ENCODE measurements around the gene XK. TPM values are rescaled to one million over a fixed set of nuclear protein-coding genes. Genes with fewer than 3 reads are reported as not detected.

Gene XK
- total RNA-seq, 2 donors from 2014 or later: 9.3 to 9.6 TPM

DNA sequence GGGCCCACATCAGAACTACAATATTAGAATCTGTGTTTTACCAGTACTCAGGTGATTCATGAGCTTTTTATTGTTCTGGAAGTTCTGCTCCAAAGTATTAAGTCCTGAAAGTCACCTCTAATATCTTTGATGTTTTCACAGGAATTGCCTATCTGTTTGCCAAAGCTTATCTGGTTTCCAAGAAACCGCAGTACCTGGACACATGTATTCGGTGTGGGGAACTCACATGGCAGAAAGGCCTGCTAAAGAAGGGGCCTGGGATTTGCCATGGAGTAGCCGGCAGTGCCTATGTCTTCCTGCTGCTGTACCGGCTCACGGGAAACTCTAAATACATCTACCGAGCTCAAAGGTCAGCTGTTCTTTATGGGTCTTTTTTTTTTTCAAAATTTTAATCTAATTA, 18.4 kb upstream of the XK start:
- Histone ChIP-seq H3K4me3 (no peak overlapping the region), H3K27me3 (no peaks in the 10 kb centered on the region), H3K36me3 (replicated peaks in 1 of 2; ENCODE audit: insufficient read depth in 1 of 2, low read depth in 2 of 2) (no peaks in the 10 kb centered on the region), H3K9me3 (no peaks in the 10 kb centered on the region), H3K27ac (peak overlapping the region in 2 of 4 donors; percentile 36 to 52), H3K4me1 (peaks cover 6% of the 10 kb centered on the region)
- TF ChIP-seq, protein P1, sequence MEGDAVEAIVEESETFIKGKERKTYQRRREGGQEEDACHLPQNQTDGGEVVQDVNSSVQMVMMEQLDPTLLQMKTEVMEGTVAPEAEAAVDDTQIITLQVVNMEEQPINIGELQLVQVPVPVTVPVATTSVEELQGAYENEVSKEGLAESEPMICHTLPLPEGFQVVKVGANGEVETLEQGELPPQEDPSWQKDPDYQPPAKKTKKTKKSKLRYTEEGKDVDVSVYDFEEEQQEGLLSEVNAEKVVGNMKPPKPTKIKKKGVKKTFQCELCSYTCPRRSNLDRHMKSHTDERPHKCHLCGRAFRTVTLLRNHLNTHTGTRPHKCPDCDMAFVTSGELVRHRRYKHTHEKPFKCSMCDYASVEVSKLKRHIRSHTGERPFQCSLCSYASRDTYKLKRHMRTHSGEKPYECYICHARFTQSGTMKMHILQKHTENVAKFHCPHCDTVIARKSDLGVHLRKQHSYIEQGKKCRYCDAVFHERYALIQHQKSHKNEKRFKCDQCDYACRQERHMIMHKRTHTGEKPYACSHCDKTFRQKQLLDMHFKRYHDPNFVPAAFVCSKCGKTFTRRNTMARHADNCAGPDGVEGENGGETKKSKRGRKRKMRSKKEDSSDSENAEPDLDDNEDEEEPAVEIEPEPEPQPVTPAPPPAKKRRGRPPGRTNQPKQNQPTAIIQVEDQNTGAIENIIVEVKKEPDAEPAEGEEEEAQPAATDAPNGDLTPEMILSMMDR (IDR thresholded peaks at IDR 0.05): no peak
- TF ChIP-seq POLR2A (IDR thresholded peaks at IDR 0.05): no peak
- peak; percentile 20 to 42 (median 34) for DNase-seq
- peak; percentile 78 for ATAC-seq
- 15 to 30% methylated on average over 6 of the region's 6 CpGs for WGBS, 2 donors
- intact Hi-C loops (cut with DNase I): no loop called here

DNA sequence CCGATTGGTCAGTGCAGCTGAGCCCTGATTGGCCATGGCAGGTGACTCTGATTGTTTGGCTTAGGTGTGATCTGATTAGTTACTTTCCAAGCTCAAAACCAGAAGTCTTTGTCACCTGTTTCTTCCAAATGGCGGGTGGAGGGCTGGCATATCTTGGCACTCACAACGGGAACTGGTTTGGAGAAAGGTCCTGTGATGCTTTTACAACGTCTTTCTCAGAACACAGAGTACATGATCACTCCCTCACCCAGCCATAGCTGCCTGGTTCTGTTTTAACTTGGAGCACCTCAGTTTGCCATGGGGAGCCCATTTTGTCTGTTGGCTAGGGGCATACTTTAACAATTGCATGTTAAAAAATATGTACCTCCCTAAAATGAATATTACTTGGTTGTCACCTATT, 13.0 kb upstream of the XK start:
- Histone ChIP-seq H3K36me3 (replicated peaks in 1 of 2; ENCODE audit: insufficient read depth in 1 of 2, low read depth in 2 of 2) (no peaks in the 10 kb centered on the region), H3K27ac (no peak overlapping the region), H3K4me3 (no peak overlapping the region), H3K9me3 (no peaks in the 10 kb centered on the region), H3K4me1 (no peaks in the 10 kb centered on the region), H3K27me3 (no peaks in the 10 kb centered on the region)
- 31 to 68% methylated on average over 2 to 4 of the region's 4 CpGs for WGBS, 2 donors
- peak in 1 of 4 donors; percentile 6 for DNase-seq
- ATAC-seq: no peak
- intact Hi-C loops (cut with DNase I): no loop called here
- TF ChIP-seq, protein P1 (IDR thresholded peaks at IDR 0.05): no peak
- no peak for TF ChIP-seq POLR2A (IDR thresholded peaks at IDR 0.05)

DNA sequence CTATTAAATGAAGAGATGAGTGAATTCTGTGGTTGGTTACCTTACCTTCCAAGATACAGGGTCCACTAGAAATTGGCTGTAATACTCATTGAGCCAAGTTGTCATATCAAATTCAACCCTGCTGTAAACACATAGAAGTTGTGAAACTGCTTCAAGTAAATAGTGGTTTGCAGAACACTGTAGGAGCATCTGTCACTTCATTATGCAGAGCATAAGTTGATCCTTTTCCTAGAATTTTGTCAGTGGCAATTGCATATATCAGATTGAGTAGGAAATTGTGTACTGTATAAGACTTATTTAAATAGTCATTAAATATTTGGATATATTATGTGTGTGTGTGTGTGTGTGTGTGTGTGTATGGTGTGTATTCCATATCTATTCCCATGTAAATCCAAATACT, 8.8 kb upstream of the XK start:
- Histone ChIP-seq H3K27me3 (peaks cover 0 to 4% of the 10 kb centered on the region in 2 donors), H3K36me3 (replicated peaks in 1 of 2; ENCODE audit: insufficient read depth in 1 of 2, low read depth in 2 of 2) (no peaks in the 10 kb centered on the region), H3K27ac (peak overlapping the region in 1 of 4 donors; percentile 10), H3K4me1 (peaks cover 16% of the 10 kb centered on the region), H3K4me3 (no peak overlapping the region), H3K9me3 (no peaks in the 10 kb centered on the region)
- TF ChIP-seq, protein P1 (IDR thresholded peaks at IDR 0.05): no peak
- no peak for TF ChIP-seq POLR2A (IDR thresholded peaks at IDR 0.05)
- no peak for ATAC-seq
- intact Hi-C loops (cut with DNase I): no loop called here
- DNase-seq: no peak

DNA sequence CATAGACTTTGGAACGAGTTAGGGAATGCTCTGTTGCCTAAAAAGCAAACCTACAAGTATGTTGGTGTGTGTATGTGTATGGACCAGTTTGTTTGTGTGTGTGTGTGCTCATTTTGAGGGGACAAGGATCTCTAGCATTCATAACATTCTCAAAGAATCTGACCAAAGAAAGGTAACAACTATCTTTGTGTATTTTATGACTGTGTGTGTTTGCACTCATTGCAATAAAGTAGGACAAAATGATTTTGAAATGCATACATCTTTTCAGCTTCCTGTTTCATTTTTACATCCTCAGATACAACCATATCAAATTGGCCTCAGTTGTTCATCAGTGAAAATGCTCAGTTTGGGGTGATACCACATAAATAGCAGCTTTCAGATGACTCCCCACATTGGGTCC, 8.3 kb upstream of the XK start:
- no peak for TF ChIP-seq POLR2A (IDR thresholded peaks at IDR 0.05)
- TF ChIP-seq, protein P1 (IDR thresholded peaks at IDR 0.05): no peak
- Histone ChIP-seq H3K4me3 (no peak overlapping the region), H3K4me1 (peaks cover 16% of the 10 kb centered on the region), H3K9me3 (no peaks in the 10 kb centered on the region), H3K27ac (peak overlapping the region in 1 of 4 donors; percentile 10), H3K36me3 (replicated peaks in 1 of 2; ENCODE audit: insufficient read depth in 1 of 2, low read depth in 2 of 2) (no peaks in the 10 kb centered on the region), H3K27me3 (peaks cover 0 to 4% of the 10 kb centered on the region in 2 donors)
- intact Hi-C loops (cut with DNase I): no loop called here
- ATAC-seq (no peak), DNase-seq (no peak)
- WGBS, 2 donors: 69 to 81% methylated on average over 1 of the region's 1 CpG

DNA sequence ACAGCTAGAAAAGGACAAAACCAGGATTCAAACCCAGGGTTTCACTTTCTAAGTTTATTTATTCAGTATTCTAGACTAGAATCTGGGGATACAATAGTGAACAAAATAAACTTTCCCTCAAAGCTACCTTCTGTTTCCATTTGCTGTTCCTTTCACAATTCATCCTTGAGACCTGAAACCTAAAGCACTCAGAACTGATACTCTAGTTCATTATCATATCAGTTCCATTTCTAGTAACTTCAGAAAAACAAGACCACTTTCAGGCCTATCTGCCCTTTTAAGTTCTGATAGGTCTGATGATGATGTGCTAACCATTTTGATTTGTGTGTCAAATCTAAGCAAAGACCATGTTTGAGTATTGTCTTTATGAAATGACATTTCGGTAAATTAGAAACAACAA, 7.8 kb upstream of the XK start:
- Histone ChIP-seq H3K4me1 (peaks cover 16% of the 10 kb centered on the region), H3K27ac (no peak overlapping the region), H3K27me3 (peaks cover 0 to 4% of the 10 kb centered on the region in 2 donors), H3K4me3 (no peak overlapping the region), H3K9me3 (no peaks in the 10 kb centered on the region), H3K36me3 (replicated peaks in 1 of 2; ENCODE audit: insufficient read depth in 1 of 2, low read depth in 2 of 2) (no peaks in the 10 kb centered on the region)
- DNase-seq (no peak), ATAC-seq (no peak)
- 81 to 82% methylated on average over 1 of the region's 1 CpG for WGBS, 2 donors
- intact Hi-C loops (cut with DNase I): no loop called here
- no peak for TF ChIP-seq POLR2A (IDR thresholded peaks at IDR 0.05)
- TF ChIP-seq, protein P1 (IDR thresholded peaks at IDR 0.05): no peak
